Uterus (tissue), 4 donors: Measurements from ENCODE around the gene PROB1. TPM values are rescaled to one million over a fixed set of nuclear protein-coding genes. Genes with fewer than 3 reads are reported as not detected.

Experiments used
- DNase-seq, 2 donors: peaks; one replicate each; pipeline ENCODE4 v3.0.0-alpha.2; 2019 to 2020
- H3K27ac ChIP-seq, 2 donors: fragments of 200-600 bp; sonication (generic); 1 replicate in 1 of 2; 2 replicates in 1 of 2; pipeline ENCODE4 v1.5.1; 2016 to 2018
- H3K27me3 ChIP-seq, 2 donors: fragments of 200-600 bp; sonication (generic); one replicate each; pipeline ENCODE4 v1.5.1; 2018 to 2019; ENCODE audit warnings: control low read depth in 1 of 2
- H3K36me3 ChIP-seq, 2 donors: fragments of 200-600 bp; sonication (generic); one replicate each; pipeline ENCODE4 v1.5.1; 2019; ENCODE audit warnings: control low read depth in 1 of 2
- H3K4me1 ChIP-seq, 2 donors: fragments of 200-600 bp; sonication (generic); one replicate each; pipeline ENCODE4 v1.5.1; 2018 to 2019; ENCODE audit warnings: control low read depth in 1 of 2
- H3K4me3 ChIP-seq, 2 donors: fragments of 200-600 bp; sonication (generic); 1 replicate in 1 of 2; 2 replicates in 1 of 2; pipeline ENCODE4 v1.5.1; 2018 to 2019; ENCODE audit warnings: mild to moderate bottlenecking in 1 of 2
- H3K9me3 ChIP-seq, 2 donors: fragments of 200-600 bp; sonication (generic); one replicate each; pipeline ENCODE4 v1.5.1; 2019; ENCODE audit warnings: control low read depth in 1 of 2
- POLR2A ChIP-seq, 2 donors: fragments of 450-650 bp; IDR thresholded peaks; one replicate each; pipeline ENCODE4 v1.6.1; 2016; ENCODE audit warnings: antibody characterized with exemption in 2 of 2, mild to moderate bottlenecking in 1 of 2, moderate library complexity in 1 of 2
- intact Hi-C: fragments of 100-400 bp; cut with DNase I; formaldehyde crosslinking; loops from one replicate; pipeline ENCODE4 v1.15.1; 2023; ENCODE audit warnings: low total_unique reads
- total RNA-seq, 4 donors: library from RNA; depleted of rRNA in 3 of 4; stranded (reverse); fragments of >200 nt in 3 of 4; gene quantifications; one replicate each; pipeline versions ENCODE4 v1.1.0 to v1.2.4, GENCODE V29; 2014 to 2023
- TF ChIP-seq, protein P1 (sequence below), 4 experiments: fragments of 200-600 bp in 2 of 4; fragments of 450-650 bp in 2 of 4; sonication (generic) in 2 of 4; IDR thresholded peaks; one replicate each; pipeline ENCODE4 v1.5.1; 2016 to 2019; ENCODE audit warnings: antibody characterized with exemption in 4 of 4, mild to moderate bottlenecking in 2 of 4, moderate library complexity in 1 of 4
- donor health status: DM: yes; HTN: yes; CAD: no.

PROB1 gene
- total RNA-seq, 4 donors from 2014 or later: 1.5 to 8.3 (median 1.7) TPM; not detected in 1

DNA sequence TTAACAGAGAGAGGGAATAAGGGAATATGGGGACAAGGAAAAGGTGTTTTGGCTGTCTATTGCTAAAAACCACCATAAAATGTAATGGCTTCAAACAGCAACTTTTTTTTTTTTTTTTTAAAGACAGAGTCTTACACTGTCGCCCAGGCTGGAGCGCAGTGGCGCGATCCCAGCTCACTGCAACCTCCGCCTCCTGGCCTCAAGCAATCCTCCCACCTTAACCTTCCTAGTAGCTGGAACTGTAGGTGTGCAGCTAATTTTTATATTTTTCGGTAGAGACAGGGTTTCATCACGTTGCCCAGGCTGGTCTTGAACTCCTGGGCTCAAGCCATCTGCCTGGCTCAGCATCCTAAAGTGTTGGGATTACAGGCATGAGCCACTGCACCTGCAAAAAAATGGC lies 13.3 kb upstream of the PROB1 start:
- no peaks in the 10 kb centered on the region for H3K9me3 ChIP-seq
- peaks cover 0 to 8% of the 10 kb centered on the region in 2 donors for H3K4me1 ChIP-seq
- no peak overlapping the region for H3K27ac ChIP-seq
- H3K36me3 ChIP-seq: no peaks in the 10 kb centered on the region
- DNase-seq: no peak
- H3K27me3 ChIP-seq: no peaks in the 10 kb centered on the region
- no peak overlapping the region for H3K4me3 ChIP-seq
- intact Hi-C loops: no loop called here
- TF ChIP-seq, protein P1, sequence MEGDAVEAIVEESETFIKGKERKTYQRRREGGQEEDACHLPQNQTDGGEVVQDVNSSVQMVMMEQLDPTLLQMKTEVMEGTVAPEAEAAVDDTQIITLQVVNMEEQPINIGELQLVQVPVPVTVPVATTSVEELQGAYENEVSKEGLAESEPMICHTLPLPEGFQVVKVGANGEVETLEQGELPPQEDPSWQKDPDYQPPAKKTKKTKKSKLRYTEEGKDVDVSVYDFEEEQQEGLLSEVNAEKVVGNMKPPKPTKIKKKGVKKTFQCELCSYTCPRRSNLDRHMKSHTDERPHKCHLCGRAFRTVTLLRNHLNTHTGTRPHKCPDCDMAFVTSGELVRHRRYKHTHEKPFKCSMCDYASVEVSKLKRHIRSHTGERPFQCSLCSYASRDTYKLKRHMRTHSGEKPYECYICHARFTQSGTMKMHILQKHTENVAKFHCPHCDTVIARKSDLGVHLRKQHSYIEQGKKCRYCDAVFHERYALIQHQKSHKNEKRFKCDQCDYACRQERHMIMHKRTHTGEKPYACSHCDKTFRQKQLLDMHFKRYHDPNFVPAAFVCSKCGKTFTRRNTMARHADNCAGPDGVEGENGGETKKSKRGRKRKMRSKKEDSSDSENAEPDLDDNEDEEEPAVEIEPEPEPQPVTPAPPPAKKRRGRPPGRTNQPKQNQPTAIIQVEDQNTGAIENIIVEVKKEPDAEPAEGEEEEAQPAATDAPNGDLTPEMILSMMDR (IDR thresholded peaks at IDR 0.05): no peak
- TF ChIP-seq POLR2A (IDR thresholded peaks at IDR 0.05): no peak

DNA sequence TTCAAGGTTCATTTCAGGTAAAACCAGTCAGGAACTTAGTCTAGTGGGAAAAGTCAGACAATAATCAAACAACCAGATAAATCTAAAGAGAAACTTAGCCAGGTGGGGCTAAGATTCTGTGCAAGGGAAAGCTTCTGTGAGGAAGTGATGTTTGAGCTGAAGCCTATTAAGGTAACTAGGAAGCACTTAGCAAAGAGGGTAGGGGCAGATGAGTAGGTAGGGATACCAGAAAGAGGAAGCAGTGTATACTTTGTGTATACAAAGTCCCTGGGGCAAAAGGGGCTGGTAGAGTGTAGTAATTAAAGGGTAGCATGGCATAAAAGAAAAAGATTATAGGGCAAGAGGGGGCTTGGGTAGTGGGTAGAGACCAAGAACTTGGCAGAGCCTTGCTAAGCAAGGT lies 12.6 kb upstream of the PROB1 start:
- H3K9me3 ChIP-seq: no peaks in the 10 kb centered on the region
- H3K27ac ChIP-seq: no peak overlapping the region
- no peak for DNase-seq
- intact Hi-C loops: no loop called here
- H3K36me3 ChIP-seq: no peaks in the 10 kb centered on the region
- H3K27me3 ChIP-seq: no peaks in the 10 kb centered on the region
- TF ChIP-seq, protein P1 (IDR thresholded peaks at IDR 0.05): no peak
- TF ChIP-seq POLR2A (IDR thresholded peaks at IDR 0.05): no peak
- H3K4me3 ChIP-seq: no peak overlapping the region
- peaks cover 0 to 11% of the 10 kb centered on the region in 2 donors for H3K4me1 ChIP-seq

DNA sequence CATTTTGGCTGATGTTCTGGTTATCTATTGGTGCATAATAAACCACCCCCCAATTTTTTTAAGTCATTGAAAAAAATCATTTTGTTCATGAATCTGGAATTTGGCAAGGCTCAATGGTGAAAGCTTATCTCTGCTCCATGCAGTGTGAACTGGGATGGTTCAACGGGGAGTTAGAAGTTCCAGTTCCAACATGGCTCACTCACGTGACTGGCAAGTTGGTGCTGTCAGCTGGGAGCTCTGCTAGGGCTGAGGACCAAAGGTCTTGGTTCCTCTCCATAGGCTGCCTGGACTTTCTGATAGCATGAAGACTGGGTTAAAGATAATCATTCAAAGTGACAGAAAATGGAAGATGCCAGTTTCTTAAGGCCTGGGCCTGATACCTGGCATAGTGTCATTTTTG lies 12.1 kb upstream of the PROB1 start:
- H3K27ac ChIP-seq: no peak overlapping the region
- H3K36me3 ChIP-seq: no peaks in the 10 kb centered on the region
- H3K4me3 ChIP-seq: no peak overlapping the region
- intact Hi-C loops: no loop called here
- H3K9me3 ChIP-seq: no peaks in the 10 kb centered on the region
- H3K27me3 ChIP-seq: no peaks in the 10 kb centered on the region
- no peak for DNase-seq
- TF ChIP-seq, protein P1 (IDR thresholded peaks at IDR 0.05): no peak
- no peak for TF ChIP-seq POLR2A (IDR thresholded peaks at IDR 0.05)
- peaks cover 0 to 11% of the 10 kb centered on the region in 2 donors for H3K4me1 ChIP-seq

DNA sequence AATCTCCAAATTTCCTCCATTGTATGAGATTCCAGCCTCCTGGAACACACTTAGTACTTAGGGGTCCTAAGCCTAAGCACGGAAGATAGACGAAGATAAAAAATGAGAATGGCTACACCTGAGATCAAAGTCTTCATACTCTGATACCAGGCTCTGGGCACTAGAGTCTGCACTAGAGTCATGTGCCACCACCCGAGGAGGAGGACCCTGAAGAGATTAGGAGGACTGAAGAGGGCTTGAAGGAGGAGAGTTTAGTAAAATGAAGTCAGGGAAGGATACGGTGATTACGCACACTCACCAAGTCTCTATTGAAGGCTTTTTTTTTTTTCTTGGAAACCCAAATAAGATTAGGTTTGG lies 9.6 kb upstream of the PROB1 start:
- TF ChIP-seq, protein P1 (IDR thresholded peaks at IDR 0.05): no peak
- no peak for TF ChIP-seq POLR2A (IDR thresholded peaks at IDR 0.05)
- Histone ChIP-seq H3K27ac (peak overlapping the region; percentile 86 to 95), H3K4me3 (peak overlapping the region; percentile 35 to 37), H3K9me3 (no peaks in the 10 kb centered on the region), H3K4me1 (peaks cover 0 to 3% of the 10 kb centered on the region in 2 donors), H3K36me3 (no peaks in the 10 kb centered on the region), H3K27me3 (no peaks in the 10 kb centered on the region)
- intact Hi-C loops: no loop called here
- DNase-seq: no peak

DNA sequence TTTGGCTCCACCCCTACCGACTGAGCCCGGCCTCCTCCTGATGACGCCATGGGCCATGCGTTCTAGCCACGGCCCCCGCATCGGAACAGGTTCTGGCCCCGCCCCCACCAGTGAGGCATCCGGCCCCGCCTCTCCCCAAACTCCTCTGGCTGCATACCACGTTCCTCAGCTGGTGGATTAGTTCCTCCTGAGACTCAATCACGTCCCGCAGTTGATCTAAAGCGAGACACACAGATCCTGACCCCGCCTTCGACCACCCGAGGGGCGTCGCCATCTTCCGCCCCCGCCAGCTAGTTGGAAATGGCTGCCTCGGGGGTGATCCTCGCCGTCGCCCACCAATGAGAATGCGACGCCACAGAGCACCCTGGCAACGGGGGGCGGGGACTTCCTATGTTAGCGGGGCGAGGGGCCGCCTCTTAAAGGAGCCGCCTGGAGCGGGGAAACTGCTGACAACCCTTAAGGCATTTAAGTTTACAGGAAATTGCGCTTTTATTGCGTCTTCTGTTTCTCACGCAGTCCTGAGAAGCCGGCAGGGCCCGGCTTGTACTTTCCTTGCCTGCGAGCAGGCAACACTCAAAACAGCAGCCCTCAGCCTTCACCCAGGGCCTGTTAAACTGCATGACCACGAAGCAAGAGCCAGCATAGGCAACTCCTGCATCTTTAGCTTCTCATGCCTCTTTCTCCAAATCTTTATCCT lies 9.0 kb upstream of the PROB1 start, which contains the start of gene SPATA24:
TSS of gene SPATA24 (minus strand) at position 303 of the 697 bp plus-strand sequence. CDS start at position 274, 29 bp downstream.
- Histone ChIP-seq H3K9me3 (no peaks in the 10 kb centered on the region), H3K36me3 (no peaks in the 10 kb centered on the region), H3K27me3 (no peaks in the 10 kb centered on the region), H3K27ac (peak within 1 kb of the TSS; percentile 86 to 95), H3K4me3 (peak within 1 kb of the TSS; percentile 35 to 37), H3K4me1 (peaks cover 0 to 3% of the 10 kb centered on the region in 2 donors)
- intact Hi-C loops: no loop called here
- DNase-seq: peak; percentile 97 to 98
- TF ChIP-seq, protein P1 (IDR thresholded peaks at IDR 0.05): no peak
- TF ChIP-seq POLR2A (IDR thresholded peaks at IDR 0.05): peak in 1 of 2 donors; percentile 28
